SIG-M5 treated with dmso at 0.1 percent for 504 hours (cell line): Measurements from ENCODE around the gene USP53.
A peak's percentile ranks its signal among the peaks of the same experiment; 100 is the strongest.
"Not testable (repeated sequence)": the region's sequence is repeated elsewhere in the genome, so short reads cannot be mapped to it uniquely, and the experiment has no call there.

Experiments used
- DNase-seq: peaks from one replicate; lab custom pipeline; 2025; ENCODE audit not compliant: unreplicated experiment; lab: John Stamatoyannopoulos, UW

USP53 gene

GRCh38 chr4:119227690-119228089 is 15.2 kb downstream of the USP53 start:
- no peak for DNase-seq

GRCh38 chr4:119228406-119228805 is 15.9 kb downstream of the USP53 start:
- DNase-seq = no peak

- DNase-seq = no peak
These were observed 17.6 kb downstream of the USP53 start for GRCh38 chr4:119229908-119230687.

DNA sequence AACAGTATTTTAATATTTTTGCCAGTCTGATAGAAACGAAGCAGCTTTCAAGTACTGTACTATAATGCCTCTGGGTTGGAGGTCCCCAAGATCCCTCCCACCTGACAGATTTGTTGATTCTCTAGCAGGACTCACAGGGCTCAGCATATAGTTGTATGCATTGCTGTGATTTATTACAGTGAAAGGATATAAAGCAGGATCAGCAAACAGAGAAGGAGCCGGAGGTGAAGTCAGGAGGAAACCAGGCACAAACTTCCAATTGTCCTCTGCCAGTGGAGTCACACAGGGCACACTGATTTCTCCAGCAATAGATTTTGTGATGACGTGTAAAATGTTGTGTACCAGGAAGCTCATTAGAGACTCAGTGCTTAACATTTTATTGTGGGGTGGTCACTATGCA is 19.0 kb downstream of the USP53 start:
- DNase-seq = no peak

DNA sequence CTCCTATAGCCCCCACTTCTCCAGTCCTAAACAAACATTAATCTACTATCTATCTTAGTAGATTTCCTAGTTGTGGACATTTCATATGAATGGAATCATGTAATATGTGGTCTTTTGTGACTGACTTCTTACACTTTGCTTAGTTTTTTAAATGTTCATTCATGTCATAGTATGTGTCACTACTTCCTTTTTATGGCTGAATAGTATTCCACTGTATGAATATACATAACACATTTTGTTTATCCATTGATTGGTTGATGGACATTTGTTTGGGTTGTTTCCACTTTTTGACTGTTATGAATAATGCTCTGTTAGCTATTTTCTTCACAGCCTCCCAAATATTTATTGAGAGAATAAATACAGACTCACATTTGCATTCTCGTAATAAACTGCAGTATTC is 19.8 kb downstream of the USP53 start:
- no peak for DNase-seq

GRCh38 chr4:119233191-119233590 is 20.7 kb downstream of the USP53 start:
- DNase-seq = peak; percentile 31

GRCh38 chr4:119233750-119234149 is 21.2 kb downstream of the USP53 start:
- no peak for DNase-seq

- DNase-seq = no peak
These were observed 24.7 kb downstream of the USP53 start for GRCh38 chr4:119237201-119237600.

GRCh38 chr4:119237642-119238041 is 25.1 kb downstream of the USP53 start:
- DNase-seq = no peak

GRCh38 chr4:119238068-119238722 is 25.7 kb downstream of the USP53 start:
- no peak for DNase-seq

DNA sequence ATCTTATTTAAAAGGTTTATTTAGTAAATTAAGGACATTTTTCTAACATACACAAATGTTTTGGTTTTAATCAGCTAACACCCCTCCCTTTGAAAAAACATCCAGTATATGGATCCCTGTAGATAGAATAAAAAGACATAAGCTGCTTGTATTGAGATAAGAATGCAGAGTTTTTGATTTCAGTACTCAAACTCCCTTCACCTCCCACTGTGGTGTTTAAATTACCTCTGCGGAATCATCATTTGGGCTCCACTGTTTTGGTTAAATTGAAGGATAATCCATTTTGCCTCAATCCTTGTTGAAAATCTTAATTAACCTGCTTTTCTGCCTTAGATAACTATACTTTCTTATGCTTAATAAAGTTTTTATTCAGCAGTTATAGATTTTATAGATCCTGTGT is 27.6 kb downstream of the USP53 start:
- no peak for DNase-seq

- DNase-seq = no peak
These were observed 28.1 kb downstream of the USP53 start for GRCh38 chr4:119240568-119240967.

GRCh38 chr4:119242417-119242816 is 29.9 kb downstream of the USP53 start:
- DNase-seq = no peak

DNA sequence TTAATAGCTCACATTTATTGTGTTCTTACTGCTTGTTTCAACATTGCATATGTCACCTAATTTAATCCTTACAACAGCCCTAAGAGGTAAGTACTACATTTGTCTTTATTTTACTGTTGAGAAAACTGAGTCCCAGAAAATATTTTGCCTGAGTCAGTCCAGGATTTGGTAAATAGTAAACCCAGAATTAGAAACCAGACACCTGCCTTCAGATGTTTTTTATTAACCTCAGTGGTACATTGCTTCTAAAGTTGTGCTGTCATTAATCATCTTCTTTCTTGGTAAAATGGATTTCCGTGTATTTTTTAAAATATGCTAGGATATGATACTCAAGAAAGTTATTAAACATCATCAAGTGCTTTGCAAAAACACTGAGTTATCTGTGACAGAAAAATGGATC is 31.4 kb downstream of the USP53 start:
- no peak for DNase-seq

DNA sequence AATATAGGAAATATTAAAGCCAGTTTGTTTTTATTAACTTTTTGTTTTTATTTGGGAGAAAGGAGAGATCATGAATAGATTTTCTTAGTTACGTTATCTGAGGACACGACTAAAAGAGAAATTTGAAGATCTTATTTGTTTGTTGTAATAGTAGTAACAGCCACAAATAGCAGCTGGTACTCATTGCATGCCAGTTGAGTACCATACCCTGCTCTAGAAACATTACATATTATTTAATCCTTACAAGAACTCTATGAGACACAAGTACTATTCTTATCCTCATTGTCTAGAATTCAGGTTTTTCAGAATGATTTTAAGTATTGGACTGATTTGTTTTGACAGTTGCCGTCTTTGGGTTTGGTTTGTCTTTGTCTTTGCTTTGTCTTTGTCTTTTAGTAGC is 31.8 kb downstream of the USP53 start:
- DNase-seq = no peak

DNA sequence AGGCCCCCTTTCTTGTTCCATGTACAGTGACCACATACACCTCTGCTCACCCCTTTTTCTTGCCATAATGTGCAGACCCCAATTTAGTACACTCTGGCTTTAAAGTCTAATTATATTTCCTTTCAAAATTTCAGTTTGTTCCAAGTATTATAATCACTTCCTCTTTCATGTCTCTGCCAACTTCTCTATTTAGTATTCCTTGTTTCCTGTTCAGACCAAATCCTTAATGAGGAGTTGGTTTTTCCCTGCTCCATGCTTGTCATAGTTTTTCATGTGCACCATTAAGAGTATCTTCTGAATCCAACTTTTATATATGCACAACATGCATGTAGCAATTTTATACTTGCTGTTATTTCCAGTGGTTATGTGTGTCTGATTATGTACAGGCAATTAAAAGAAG is 32.3 kb downstream of the USP53 start:
- DNase-seq = peak; percentile 66

DNA sequence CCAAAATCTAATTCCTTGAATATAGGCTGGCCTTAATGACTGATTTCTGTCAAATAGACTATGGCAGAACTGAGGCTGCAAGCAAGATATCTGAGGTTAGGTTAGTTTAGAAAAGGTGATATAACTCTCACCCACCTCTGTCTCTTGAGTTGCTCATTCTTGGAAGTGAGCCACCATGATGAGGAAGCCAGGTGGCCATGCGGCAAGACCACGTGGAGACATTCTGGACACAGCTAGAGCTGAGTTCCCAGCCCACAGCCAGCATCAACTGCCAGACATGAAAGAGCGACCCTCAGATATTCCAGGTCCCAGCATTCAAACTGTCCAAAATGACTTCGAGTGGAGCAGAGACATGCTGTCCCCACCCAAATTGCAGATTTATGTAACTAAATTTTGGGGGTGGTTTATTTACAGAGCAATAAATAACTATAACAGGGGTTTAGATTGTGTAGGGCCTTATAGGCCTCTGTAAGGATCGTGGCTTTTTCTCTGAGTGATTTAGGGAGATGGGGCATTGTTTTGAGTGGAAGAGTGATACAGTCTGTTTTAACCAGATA is 33.7 kb downstream of the USP53 start:
- no peak for DNase-seq

DNA sequence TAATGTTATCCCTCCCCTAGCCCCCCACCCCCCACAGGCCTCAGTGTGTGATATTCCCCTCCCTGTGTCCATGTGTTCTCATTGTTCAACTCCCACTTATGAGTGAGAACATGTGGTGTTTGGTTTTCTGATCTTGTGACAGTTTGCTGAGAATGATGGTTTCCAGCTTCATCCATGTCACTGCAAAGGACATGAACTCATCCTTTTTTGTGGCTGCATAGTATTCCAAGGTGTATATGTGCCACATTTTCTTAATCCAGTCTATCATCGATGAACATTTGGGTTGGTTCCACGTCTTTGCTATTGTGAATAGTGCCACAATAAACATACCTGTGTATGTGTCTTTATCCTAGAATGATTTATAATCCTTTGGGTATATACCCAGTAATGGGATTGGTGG is 38.5 kb downstream of the USP53 start:
- not testable (repeated sequence) for DNase-seq

DNA sequence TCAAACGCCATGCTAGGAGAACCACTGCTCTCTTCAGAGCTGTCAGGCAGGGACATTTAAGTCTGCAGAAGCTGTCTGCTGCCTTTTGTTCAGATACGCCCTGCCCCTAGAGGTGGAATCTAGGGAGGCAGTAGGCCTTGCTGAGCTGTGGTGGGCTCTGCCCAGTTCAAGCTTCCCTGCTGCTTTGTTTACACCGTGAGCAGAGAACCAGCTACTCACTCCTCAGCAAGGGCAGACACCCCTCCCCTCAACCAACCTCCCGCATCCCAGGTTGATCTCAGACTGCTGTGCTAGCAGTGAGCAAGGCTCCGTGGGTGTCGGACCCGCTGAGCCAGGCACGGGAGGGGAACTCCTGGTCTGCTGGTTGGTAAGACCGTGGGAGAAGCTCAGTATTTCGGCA is 42.7 kb downstream of the USP53 start:
- DNase-seq = not testable (repeated sequence)

GRCh38 chr4:119260528-119260927 is 48.0 kb downstream of the USP53 start:
- DNase-seq = no peak

DNA sequence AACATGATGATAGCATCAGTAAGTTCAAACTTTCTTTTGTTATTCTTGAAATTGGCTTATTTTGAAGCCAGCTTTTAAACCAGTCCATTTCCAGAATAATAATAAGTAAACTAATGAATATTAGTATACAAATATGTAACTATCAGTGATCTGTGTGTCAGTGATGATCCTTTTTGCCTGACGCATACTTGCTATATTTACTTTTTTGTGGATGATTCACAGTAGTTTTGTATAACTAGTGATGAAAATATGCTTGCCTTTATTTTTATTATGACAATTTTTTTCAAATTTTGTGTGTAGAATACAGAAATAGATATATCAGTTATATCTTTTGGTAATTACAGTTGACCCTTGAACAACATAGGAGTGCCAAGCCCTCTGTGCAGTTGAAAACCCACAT is 49.5 kb downstream of the USP53 start:
- DNase-seq = no peak

- DNase-seq = no peak
These were observed 52.2 kb downstream of the USP53 start for GRCh38 chr4:119264743-119265142.
